Measurements from ENCODE around the gene ZFP36L1. TPM values are rescaled to one million over a fixed set of nuclear protein-coding genes. Genes with fewer than 3 reads are reported as not detected.

The ZFP36L1 gene
- polyA plus RNA-seq, 1 donor from 2014 or later = 0.48 TPM

- H3K27me3 ChIP-seq (ENCODE audit: insufficient read depth, low read depth, low read length) = no peaks in the 10 kb centered on the region
- H3K79me2 ChIP-seq (replicated peaks; ENCODE audit: insufficient read depth, low read length) = no peaks in the 10 kb centered on the region
- no peak for TF ChIP-seq TAF1 (IDR thresholded peaks at IDR 0.05; ENCODE audit: low read depth)
- no peak for TF ChIP-seq RAD21 (conservative IDR thresholded peaks at IDR 0.05)
- no peak for TF ChIP-seq EP300 (conservative IDR thresholded peaks at IDR 0.05; ENCODE audit: poor library complexity, severe bottlenecking)
- TF ChIP-seq MXI1 (conservative IDR thresholded peaks at IDR 0.05; ENCODE audit: poor library complexity, severe bottlenecking) = no peak
- no peak for TF ChIP-seq CTCF (IDR thresholded peaks at IDR 0.05; ENCODE audit: poor library complexity, severe bottlenecking)
- H3F3A ChIP-seq (ENCODE audit: insufficient read depth, low read length, poor library complexity, severe bottlenecking) = no peaks in the 10 kb centered on the region
- no peaks in the 10 kb centered on the region for H3K9me3 ChIP-seq (ENCODE audit: low read length)
- no peaks in the 10 kb centered on the region for H4K20me1 ChIP-seq (ENCODE audit: insufficient read depth)
- H2AFZ ChIP-seq (ENCODE audit: low read depth, low read length) = no peak overlapping the region
- H3K36me3 ChIP-seq (ENCODE audit: insufficient read depth, low read length) = no peaks in the 10 kb centered on the region
- H3K27ac ChIP-seq (ENCODE audit: low read length) = no peak overlapping the region
- no peak overlapping the region for H3K4me3 ChIP-seq (ENCODE audit: low read length)
- H3K9me2 ChIP-seq (ENCODE audit: insufficient read depth, low read length) = no peaks in the 10 kb centered on the region
- no peak overlapping the region for H3K4me2 ChIP-seq (ENCODE audit: low read length)
- H3K9ac ChIP-seq (ENCODE audit: low read length) = no peak overlapping the region
Observed at GRCh38 chr14:68740788-68741476, 51.9 kb downstream of the ZFP36L1 start.

GRCh38 chr14:68739701-68740100, 53.2 kb downstream of the ZFP36L1 start:
- Histone ChIP-seq H3K27ac (ENCODE audit: low read length) (no peak overlapping the region), H3K4me2 (ENCODE audit: low read length) (no peak overlapping the region), H3K9me2 (ENCODE audit: insufficient read depth, low read length) (no peaks in the 10 kb centered on the region), H3K4me3 (ENCODE audit: low read length) (no peak overlapping the region), H2AFZ (ENCODE audit: low read depth, low read length) (no peak overlapping the region), H3F3A (ENCODE audit: insufficient read depth, low read length, poor library complexity, severe bottlenecking) (no peaks in the 10 kb centered on the region), H3K9ac (ENCODE audit: low read length) (no peak overlapping the region), H4K20me1 (ENCODE audit: insufficient read depth) (no peaks in the 10 kb centered on the region), H3K27me3 (ENCODE audit: insufficient read depth, low read depth, low read length) (no peaks in the 10 kb centered on the region), H3K79me2 (replicated peaks; ENCODE audit: insufficient read depth, low read length) (no peaks in the 10 kb centered on the region), H3K36me3 (ENCODE audit: insufficient read depth, low read length) (no peaks in the 10 kb centered on the region), H3K9me3 (ENCODE audit: low read length) (no peaks in the 10 kb centered on the region)
- TF ChIP-seq POLR2AphosphoS5 (IDR thresholded peaks at IDR 0.05) (no peak), RAD21 (conservative IDR thresholded peaks at IDR 0.05) (no peak), REST (IDR thresholded peaks at IDR 0.05; ENCODE audit: borderline replicate concordance) (no peak), SMC3 (conservative IDR thresholded peaks at IDR 0.05; ENCODE audit: poor library complexity) (no peak), TAF1 (IDR thresholded peaks at IDR 0.05; ENCODE audit: low read depth) (no peak), EP300 (conservative IDR thresholded peaks at IDR 0.05; ENCODE audit: poor library complexity, severe bottlenecking) (no peak), CTCF (IDR thresholded peaks at IDR 0.05; ENCODE audit: poor library complexity, severe bottlenecking) (no peak), MXI1 (conservative IDR thresholded peaks at IDR 0.05; ENCODE audit: poor library complexity, severe bottlenecking) (no peak)

Data from neural cell (in vitro differentiated cells).